Trophoblast cell (in vitro differentiated cells and primary cell): ENCODE results near the gene EP400.

Source experiments
- DNase-seq, 2 donors: peaks; one replicate each; pipeline ENCODE4 v3.0.0-alpha.2; 2016
- H2AFZ ChIP-seq: 2 replicates; pipeline ENCODE4 v1.6.1; 2013; ENCODE audit warnings: low read length, moderate library complexity, mild to moderate bottlenecking; ENCODE audit not compliant: insufficient read depth, poor library complexity
- H2AK5ac ChIP-seq: 2 replicates; pipeline ENCODE4 v1.6.1; 2013; ENCODE audit warnings: mild to moderate bottlenecking, low read length
- H2BK120ac ChIP-seq: 2 replicates; pipeline ENCODE4 v1.6.1; 2013; ENCODE audit warnings: low read length, mild to moderate bottlenecking, moderate library complexity; ENCODE audit not compliant: insufficient read depth, poor library complexity
- H2BK12ac ChIP-seq: 2 replicates; pipeline ENCODE4 v1.6.1; 2013; ENCODE audit warnings: mild to moderate bottlenecking, low read length, moderate library complexity
- H2BK5ac ChIP-seq: 2 replicates; pipeline ENCODE4 v1.6.1; 2013; ENCODE audit warnings: low read length, low read depth, moderate library complexity, mild to moderate bottlenecking; ENCODE audit not compliant: poor library complexity
- H3K14ac ChIP-seq: 2 replicates; pipeline ENCODE4 v1.6.1; 2013; ENCODE audit warnings: mild to moderate bottlenecking, low read length
- H3K18ac ChIP-seq: 2 replicates; pipeline ENCODE4 v1.6.1; 2013; ENCODE audit warnings: mild to moderate bottlenecking, low read length
- H3K23ac ChIP-seq: 2 replicates; pipeline ENCODE4 v1.6.1; 2013; ENCODE audit warnings: low read length
- H3K27ac ChIP-seq: 2 replicates; pipeline ENCODE4 v1.5.1; 2013; ENCODE audit warnings: low read depth, mild to moderate bottlenecking, inconsistent platforms, low read length, moderate library complexity
- H3K27me3 ChIP-seq: 2 replicates; pipeline ENCODE4 v1.6.1; 2013; ENCODE audit warnings: inconsistent platforms, mild to moderate bottlenecking, low read length, moderate library complexity; ENCODE audit not compliant: insufficient read depth
- H3K36me3 ChIP-seq, 2 experiments: 1 replicate in 1 of 2; 2 replicates in 1 of 2; pipeline ENCODE4 v1.6.1; 2013; ENCODE audit warnings: low read length in 2 of 2, mild to moderate bottlenecking in 2 of 2, moderate library complexity in 1 of 2; ENCODE audit not compliant: insufficient read depth in 2 of 2, control insufficient read depth in 1 of 2
- H3K4ac ChIP-seq: 2 replicates; pipeline ENCODE4 v1.6.1; 2013; ENCODE audit warnings: low read depth, mild to moderate bottlenecking, low read length, moderate library complexity
- H3K4me1 ChIP-seq, 2 experiments: 1 replicate in 1 of 2; 2 replicates in 1 of 2; pipeline ENCODE4 v1.6.1; 2013; ENCODE audit warnings: low read length in 2 of 2, mild to moderate bottlenecking in 2 of 2, moderate library complexity in 1 of 2; ENCODE audit not compliant: insufficient read depth in 2 of 2, control insufficient read depth in 1 of 2
- H3K4me2 ChIP-seq: 2 replicates; pipeline ENCODE4 v1.6.1; 2013; ENCODE audit warnings: inconsistent platforms, mild to moderate bottlenecking, low read length, moderate library complexity
- H3K4me3 ChIP-seq: 2 replicates; pipeline ENCODE4 v1.5.1; 2013; ENCODE audit warnings: mild to moderate bottlenecking, low read depth, low read length, inconsistent platforms
- H3K79me1 ChIP-seq: one replicate; pipeline ENCODE4 v1.6.1; 2013; ENCODE audit warnings: low read length
- H3K79me2 ChIP-seq: 2 replicates; pipeline ENCODE4 v1.6.1; 2013; ENCODE audit warnings: low read length, mild to moderate bottlenecking; ENCODE audit not compliant: control insufficient read depth, insufficient read depth, poor library complexity
- H3K9ac ChIP-seq: 2 replicates; pipeline ENCODE4 v1.6.1; 2013; ENCODE audit warnings: mild to moderate bottlenecking, low read length
- H3K9me3 ChIP-seq: 2 replicates; pipeline ENCODE4 v1.6.1; 2013; ENCODE audit warnings: low read depth, mild to moderate bottlenecking, control low read depth, inconsistent platforms, low read length; ENCODE audit not compliant: insufficient read depth
- H4K12ac ChIP-seq: 2 replicates; pipeline ENCODE4 v1.6.1; 2013; ENCODE audit warnings: low read depth, mild to moderate bottlenecking, low read length, moderate library complexity
- H4K8ac ChIP-seq: 2 replicates; pipeline ENCODE4 v1.6.1; 2013; ENCODE audit warnings: low read depth, mild to moderate bottlenecking, low read length, moderate library complexity
- H4K91ac ChIP-seq: one replicate; pipeline ENCODE4 v1.6.1; 2013; ENCODE audit warnings: low read depth, mild to moderate bottlenecking, low read length, moderate library complexity
- WGBS: extraction: QIAGEN DNeasy Blood & Tissue Kit; methylation state at CpG from one replicate; pipeline ENCODE4 v1.1.7; 2013; ENCODE audit warnings: missing lambda C conversion rate; ENCODE audit not compliant: insufficient read length, insufficient coverage; ENCODE audit errors: extremely low coverage; 5-methylcytosine and 5-hydroxymethylcytosine counted together

EP400 gene

DNA sequence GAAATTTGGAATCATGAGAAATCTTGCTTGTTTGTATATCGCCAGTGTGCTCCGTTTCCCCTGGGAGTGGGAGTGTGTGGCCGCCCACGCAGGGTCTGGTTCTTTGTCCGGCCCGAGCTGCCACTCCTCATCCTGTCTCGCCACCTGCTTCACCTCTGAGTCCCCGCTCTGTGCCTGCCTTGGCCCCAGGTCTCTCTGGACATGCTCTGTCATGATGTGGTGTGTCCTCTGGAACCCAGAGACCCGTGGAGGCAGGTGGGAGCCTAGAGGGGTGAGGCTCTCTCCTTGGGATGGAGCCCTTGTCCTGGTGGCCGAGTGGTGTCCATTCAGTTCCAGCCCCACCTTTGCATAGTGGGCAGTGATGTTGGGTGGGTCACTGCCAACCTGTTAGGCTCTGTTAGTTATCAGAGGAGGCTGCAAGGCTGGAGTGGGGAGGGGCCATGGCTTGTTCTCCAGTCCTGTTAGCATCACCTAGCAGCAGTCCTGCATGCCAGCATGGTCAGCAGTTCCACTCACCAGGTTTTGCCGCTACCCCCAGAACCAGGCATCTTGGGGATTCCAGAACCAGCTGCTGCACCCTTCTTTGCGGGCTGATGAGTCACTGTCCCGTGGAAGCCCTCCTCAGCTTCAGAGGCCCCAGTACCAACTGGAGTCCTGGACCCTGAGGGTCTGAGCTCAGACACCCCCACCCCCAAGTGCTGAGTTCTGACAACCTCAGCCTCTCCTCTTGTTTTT lies 76.5 kb downstream of the EP400 start:
- no peak for DNase-seq
- no peak overlapping the region for H4K8ac ChIP-seq
- H3K27ac ChIP-seq, result no peak overlapping the region
- H3K4me3 ChIP-seq, result no peak overlapping the region
- H3K4me1 ChIP-seq, result no peaks in the 10 kb centered on the region
- H2BK5ac ChIP-seq, result no peak overlapping the region
- no peak overlapping the region for H4K91ac ChIP-seq
- no peak overlapping the region for H3K23ac ChIP-seq
- H3K4ac ChIP-seq, result no peak overlapping the region
- no peak overlapping the region for H4K12ac ChIP-seq
- H2AFZ ChIP-seq, result no peak overlapping the region
- no peak overlapping the region for H3K9ac ChIP-seq
- H3K14ac ChIP-seq, result no peak overlapping the region
- peaks cover 2% of the 10 kb centered on the region for H3K9me3 ChIP-seq
- no peak overlapping the region for H2BK120ac ChIP-seq
- H2AK5ac ChIP-seq, result no peak overlapping the region
- peaks cover 58 to 75% of the 10 kb centered on the region in 2 experiments for H3K36me3 ChIP-seq
- WGBS, result no CpG with 5 or more reads among the region's 13 CpGs
- no peak overlapping the region for H2BK12ac ChIP-seq
- H3K4me2 ChIP-seq, result no peak overlapping the region
- H3K79me2 ChIP-seq, result peaks cover 2% of the 10 kb centered on the region
- H3K18ac ChIP-seq, result no peak overlapping the region
- H3K27me3 ChIP-seq, result no peaks in the 10 kb centered on the region
- H3K79me1 ChIP-seq, result no peaks in the 10 kb centered on the region

DNA sequence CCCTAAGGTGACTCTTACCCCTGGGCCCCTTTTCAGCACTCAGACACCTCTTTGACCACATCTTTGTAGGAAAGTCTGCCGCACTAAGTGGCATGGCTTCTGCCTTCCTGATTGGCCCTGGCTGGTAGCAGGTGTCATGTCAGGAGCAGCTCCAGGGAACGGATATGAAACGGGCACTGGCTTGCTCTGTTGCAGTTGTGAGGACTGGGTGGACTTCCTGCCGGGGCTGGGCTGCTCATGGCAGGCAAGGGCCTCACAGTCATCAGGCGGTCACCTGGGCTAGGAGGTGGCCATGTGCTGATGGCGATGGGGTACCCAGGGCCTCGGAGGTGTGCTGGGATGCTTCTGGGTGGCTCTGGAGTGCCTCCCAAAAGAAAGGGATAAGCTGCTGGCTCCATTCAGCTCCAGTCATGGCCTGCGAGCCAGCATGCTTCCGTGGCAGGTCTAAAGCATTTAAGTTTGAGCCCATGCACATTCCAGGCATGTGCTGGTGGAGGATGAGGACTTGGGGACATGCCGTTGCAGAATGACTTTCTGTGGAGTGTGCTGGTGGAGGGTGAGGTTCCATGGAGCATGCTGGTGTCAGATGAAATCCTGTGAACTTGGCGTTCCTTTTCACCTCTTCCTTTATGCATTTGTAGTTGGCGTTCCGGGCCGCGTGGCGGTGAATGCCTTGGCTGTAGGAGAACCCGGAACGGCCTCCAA lies 77.2 kb downstream of the EP400 start:
- Histone ChIP-seq H3K4me1 (no peaks in the 10 kb centered on the region), H3K27me3 (no peaks in the 10 kb centered on the region), H2AFZ (no peak overlapping the region), H3K79me1 (no peaks in the 10 kb centered on the region), H4K12ac (no peak overlapping the region), H3K79me2 (peaks cover 2% of the 10 kb centered on the region), H4K8ac (no peak overlapping the region), H4K91ac (no peak overlapping the region), H3K36me3 (peaks cover 57 to 76% of the 10 kb centered on the region in 2 experiments), H2BK120ac (no peak overlapping the region), H3K4me3 (no peak overlapping the region), H3K14ac (no peak overlapping the region), H3K4me2 (no peak overlapping the region), H2BK12ac (no peak overlapping the region), H2AK5ac (no peak overlapping the region), H3K23ac (no peak overlapping the region), H3K9me3 (peaks cover 2% of the 10 kb centered on the region), H2BK5ac (no peak overlapping the region), H3K4ac (no peak overlapping the region), H3K27ac (no peak overlapping the region), H3K9ac (no peak overlapping the region), H3K18ac (no peak overlapping the region)
- DNase-seq, result peak; percentile 38 to 79
- no CpG with 5 or more reads among the region's 18 CpGs for WGBS

DNA sequence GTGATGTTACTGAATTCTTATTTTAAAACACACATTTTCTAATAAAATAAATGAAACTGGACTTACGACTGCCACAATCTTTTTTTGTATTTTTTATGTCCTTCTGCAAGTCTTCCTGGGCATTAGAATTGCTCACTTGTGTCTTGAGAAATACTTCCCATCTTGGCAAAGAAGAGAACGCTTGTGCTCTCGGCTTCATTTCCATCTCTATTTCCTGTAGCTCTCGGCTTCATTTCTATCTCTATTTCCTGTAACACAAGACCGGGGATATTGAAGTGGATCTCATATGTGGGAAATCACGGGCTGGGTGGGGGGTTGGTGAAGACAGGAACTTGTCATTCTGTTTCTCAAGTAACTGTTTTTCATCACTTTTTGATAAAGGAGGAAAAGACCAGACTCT lies 77.9 kb downstream of the EP400 start:
- H3K27me3 ChIP-seq, result no peaks in the 10 kb centered on the region
- no peak overlapping the region for H3K23ac ChIP-seq

GRCh38 chr12:132028111-132028510 lies 78.4 kb downstream of the EP400 start:
- no peak overlapping the region for H3K9ac ChIP-seq
- H3K9me3 ChIP-seq, result peaks cover 2% of the 10 kb centered on the region
- no peak overlapping the region for H2AK5ac ChIP-seq
- no peaks in the 10 kb centered on the region for H3K79me1 ChIP-seq
- no peak overlapping the region for H3K23ac ChIP-seq
- H3K27ac ChIP-seq, result no peak overlapping the region
- no peak overlapping the region for H3K18ac ChIP-seq
- DNase-seq, result no peak
- no peak overlapping the region for H4K91ac ChIP-seq
- peaks cover 63 to 81% of the 10 kb centered on the region in 2 experiments for H3K36me3 ChIP-seq
- H4K8ac ChIP-seq, result no peak overlapping the region
- peaks cover 2% of the 10 kb centered on the region for H3K79me2 ChIP-seq
- H3K4me2 ChIP-seq, result no peak overlapping the region
- H2BK5ac ChIP-seq, result no peak overlapping the region
- H4K12ac ChIP-seq, result no peak overlapping the region
- H3K14ac ChIP-seq, result no peak overlapping the region
- no peak overlapping the region for H3K4ac ChIP-seq
- no peak overlapping the region for H2BK12ac ChIP-seq
- no peaks in the 10 kb centered on the region for H3K4me1 ChIP-seq
- H3K27me3 ChIP-seq, result no peaks in the 10 kb centered on the region
- no peak overlapping the region for H2AFZ ChIP-seq
- no CpG with 5 or more reads among the region's 15 CpGs for WGBS
- H2BK120ac ChIP-seq, result no peak overlapping the region
- H3K4me3 ChIP-seq, result no peak overlapping the region

More for the DNA sequence above, 77.9 kb downstream of the EP400 start:
- no peak overlapping the region for H3K4me2 ChIP-seq
- H3K9me3 ChIP-seq, result peaks cover 2% of the 10 kb centered on the region
- H3K4me3 ChIP-seq, result no peak overlapping the region
- no peak overlapping the region for H2AFZ ChIP-seq
- H3K9ac ChIP-seq, result no peak overlapping the region
- H3K79me1 ChIP-seq, result no peaks in the 10 kb centered on the region
- H4K91ac ChIP-seq, result no peak overlapping the region
- peaks cover 59 to 77% of the 10 kb centered on the region in 2 experiments for H3K36me3 ChIP-seq
- peaks cover 2% of the 10 kb centered on the region for H3K79me2 ChIP-seq
- no peak for DNase-seq
- H2BK12ac ChIP-seq, result no peak overlapping the region
- no peak overlapping the region for H2BK5ac ChIP-seq
- no peak overlapping the region for H2BK120ac ChIP-seq
- no peak overlapping the region for H3K4ac ChIP-seq
- WGBS, result no CpG with 5 or more reads among the region's 6 CpGs
- no peaks in the 10 kb centered on the region for H3K4me1 ChIP-seq
- no peak overlapping the region for H2AK5ac ChIP-seq
- H3K27ac ChIP-seq, result no peak overlapping the region
- H4K12ac ChIP-seq, result no peak overlapping the region
- H3K18ac ChIP-seq, result no peak overlapping the region
- no peak overlapping the region for H4K8ac ChIP-seq
- no peak overlapping the region for H3K14ac ChIP-seq
